Epithelial cell of umbilical artery (primary cell): Measurements from ENCODE around the gene OR10H4. TPM values are rescaled to one million over a fixed set of nuclear protein-coding genes. Genes with fewer than 3 reads are reported as not detected.

Source experiments
- total RNA-seq: library from RNA; depleted of rRNA; stranded (reverse); fragments of >200 nt; gene quantifications from 2 replicates; pipeline ENCODE4 v1.2.3, GENCODE V29; 2014

The OR10H4 gene, protein sequence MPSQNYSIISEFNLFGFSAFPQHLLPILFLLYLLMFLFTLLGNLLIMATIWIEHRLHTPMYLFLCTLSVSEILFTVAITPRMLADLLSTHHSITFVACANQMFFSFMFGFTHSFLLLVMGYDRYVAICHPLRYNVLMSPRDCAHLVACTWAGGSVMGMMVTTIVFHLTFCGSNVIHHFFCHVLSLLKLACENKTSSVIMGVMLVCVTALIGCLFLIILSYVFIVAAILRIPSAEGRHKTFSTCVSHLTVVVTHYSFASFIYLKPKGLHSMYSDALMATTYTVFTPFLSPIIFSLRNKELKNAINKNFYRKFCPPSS
- total RNA-seq, result not detected in 2 replicates

GRCh38 chr19:15948223-15949058 lies at the start of gene OR10H4:
Gene OR10H4, plus strand, starts transcription at chr19:15949008. Its CDS starts 0 bp downstream, at chr19:15949008.

GRCh38 chr19:15934332-15935078 lies 14.3 kb upstream of the OR10H4 start, which contains the start of gene CYP4F11:
Gene CYP4F11, minus strand, starts transcription at chr19:15934529. Its CDS starts 121 bp downstream, at chr19:15934408.

Other genes starting within 250 kb of the OR10H4 start
- not detected in 2 replicates for gene OR10H2, start 221.0 kb upstream of the OR10H4 start, total RNA-seq
- not detected in 2 replicates for gene OR10H3, start 211.0 kb upstream of the OR10H4 start, total RNA-seq
- gene OR10H5, start 161.3 kb upstream of the OR10H4 start, total RNA-seq, result not detected in 2 replicates
- not detected in 2 replicates for gene OR10H1, start 133.3 kb upstream of the OR10H4 start, total RNA-seq
- gene CYP4F2, start 50.9 kb upstream of the OR10H4 start, total RNA-seq, result not detected in 2 replicates
- not detected in 2 replicates for gene CYP4F11, start 14.5 kb upstream of the OR10H4 start, total RNA-seq
- gene TPM4, start 127.5 kb downstream of the OR10H4 start, total RNA-seq, result 727 and 762 TPM in 2 replicates
- gene RAB8A, start 162.9 kb downstream of the OR10H4 start, total RNA-seq, result 60.1 and 80.9 TPM in 2 replicates
- 0.30 TPM in 1 of 2 replicates, not detected in the other for gene HSH2D, start 194.7 kb downstream of the OR10H4 start, total RNA-seq
- not detected in 2 replicates for gene CIB3, start 224.5 kb downstream of the OR10H4 start, total RNA-seq
- gene FAM32A, start 236.4 kb downstream of the OR10H4 start, total RNA-seq, result 118 and 152 TPM in 2 replicates
- 59.4 and 66.0 TPM in 2 replicates for gene AP1M1, start 248.9 kb downstream of the OR10H4 start, total RNA-seq